Stimulated activated effector memory CD8-positive, alpha-beta T cell treated with anti-CD3 and anti-CD28 coated beads, Interleukin-12 subunit alpha, Interleukin-12 subunit beta, amount 100 ng/mL, for 72 hours (primary cell): ENCODE measurements around the gene POLN.

ENCODE experiments used
- ATAC-seq: fragments of 150-1000 bp; cut with Tn5 transposase; 2 replicates; pipeline ENCODE4 v1.10.0; 2021
- DNase-seq, 2 donors: peaks; one replicate each; pipeline ENCODE4 v3.0.0; 2021 to 2022; ENCODE audit warnings: low spot score in 2 of 2
- H3K27ac Mint-ChIP-seq: one replicate; pipeline ENCODE4 v1.8.0; 2022; ENCODE audit warnings: mild to moderate bottlenecking, mixed read lengths
- H3K36me3 Mint-ChIP-seq: one replicate; pipeline ENCODE4 v1.8.0; 2022; ENCODE audit warnings: mild to moderate bottlenecking, mixed read lengths
- H3K4me1 Mint-ChIP-seq: one replicate; pipeline ENCODE4 v1.8.0; 2022; ENCODE audit warnings: mixed read lengths
- H3K4me3 Mint-ChIP-seq: one replicate; pipeline ENCODE4 v1.8.0; 2022; ENCODE audit warnings: mild to moderate bottlenecking, mixed read lengths
- H3K9me3 Mint-ChIP-seq: one replicate; pipeline ENCODE4 v1.8.0; 2022; ENCODE audit warnings: mixed read lengths

Gene POLN

DNA sequence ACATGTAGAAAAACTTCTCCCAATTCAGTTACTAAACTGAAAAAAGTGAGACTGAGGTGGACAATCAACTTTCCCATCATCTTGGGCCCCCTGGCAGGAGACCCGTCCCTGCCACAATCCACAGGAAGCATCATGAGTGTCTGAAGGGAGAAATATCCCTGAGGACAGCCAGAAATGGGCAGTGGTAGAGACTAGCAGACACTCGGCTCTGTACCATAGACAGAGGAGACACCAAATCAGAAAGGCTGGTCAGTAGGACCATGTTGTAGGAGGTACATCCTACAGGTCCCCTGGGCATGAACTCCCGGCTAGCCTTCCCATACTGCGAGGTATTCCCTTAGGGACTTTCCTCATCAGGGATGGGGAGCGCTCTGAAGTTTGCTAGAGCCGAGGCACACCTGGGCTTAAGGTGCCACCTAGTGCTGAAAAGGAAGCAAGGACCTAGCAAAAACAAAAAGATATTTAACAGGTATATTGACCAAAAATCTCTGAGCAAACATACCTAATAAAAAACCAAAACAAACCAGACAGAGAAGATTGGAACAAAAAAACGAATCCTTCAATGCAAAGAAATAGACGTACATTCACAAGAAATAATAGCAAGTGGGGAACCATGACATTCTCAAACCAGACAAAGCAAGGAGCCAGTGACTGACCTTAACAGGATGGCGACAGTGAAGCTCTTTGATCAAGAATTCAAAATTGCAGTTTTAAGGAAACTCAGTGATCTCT is 55.6 kb downstream of the POLN start:
- Mint-ChIP-seq H3K36me3 (no peaks in the 10 kb centered on the region), H3K27ac (no peak overlapping the region), H3K9me3 (peaks cover 10% of the 10 kb centered on the region), H3K4me1 (no peaks in the 10 kb centered on the region), H3K4me3 (no peak overlapping the region)
- ATAC-seq (no peak), DNase-seq (no peak)

DNA sequence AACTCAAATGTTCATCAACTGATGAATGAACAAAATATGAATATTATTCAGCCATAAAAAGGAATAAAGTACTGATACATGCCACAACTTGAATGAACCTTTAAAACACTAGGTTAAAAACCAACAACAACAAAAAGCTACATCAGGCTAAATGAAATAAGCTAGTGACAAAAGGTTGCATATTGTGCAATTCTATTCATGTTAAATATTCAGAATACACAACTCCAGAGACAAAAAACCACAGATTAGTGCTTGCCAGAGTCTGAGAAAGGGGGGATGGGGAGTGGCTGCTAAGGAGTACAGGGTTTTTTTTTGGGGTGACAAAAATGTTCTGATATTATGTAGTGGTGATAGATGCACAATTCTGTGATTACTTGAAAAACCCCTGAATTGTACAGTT is 58.5 kb downstream of the POLN start:
- no peaks in the 10 kb centered on the region for H3K4me1 Mint-ChIP-seq
- H3K36me3 Mint-ChIP-seq = no peaks in the 10 kb centered on the region

DNA sequence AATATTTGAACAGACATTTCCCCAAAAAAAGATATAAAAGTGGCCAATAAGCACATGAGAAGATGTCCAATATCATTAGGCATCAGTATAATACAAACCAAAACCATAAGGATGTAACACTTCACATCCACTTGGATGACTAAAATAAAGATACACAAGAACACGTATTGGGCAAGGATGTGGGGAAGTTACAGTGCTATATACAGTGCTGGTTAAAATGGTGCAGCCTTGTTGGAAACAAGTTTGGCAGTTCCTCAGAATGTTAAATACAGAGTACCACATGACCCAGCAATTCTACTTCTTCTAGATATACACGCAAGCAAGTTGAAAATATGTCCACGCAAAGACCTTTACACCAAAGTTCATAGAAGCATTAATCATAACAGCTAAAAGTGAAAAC is 58.9 kb downstream of the POLN start:
- Mint-ChIP-seq H3K36me3 (no peaks in the 10 kb centered on the region), H3K4me1 (no peaks in the 10 kb centered on the region), H3K4me3 (no peak overlapping the region), H3K27ac (no peak overlapping the region), H3K9me3 (peaks cover 10% of the 10 kb centered on the region)
- no peak for DNase-seq
- ATAC-seq = no peak

More for the DNA sequence above, 58.5 kb downstream of the POLN start:
- Mint-ChIP-seq H3K9me3 (peaks cover 10% of the 10 kb centered on the region), H3K4me3 (no peak overlapping the region), H3K27ac (no peak overlapping the region)
- no peak for ATAC-seq
- DNase-seq = no peak

DNA sequence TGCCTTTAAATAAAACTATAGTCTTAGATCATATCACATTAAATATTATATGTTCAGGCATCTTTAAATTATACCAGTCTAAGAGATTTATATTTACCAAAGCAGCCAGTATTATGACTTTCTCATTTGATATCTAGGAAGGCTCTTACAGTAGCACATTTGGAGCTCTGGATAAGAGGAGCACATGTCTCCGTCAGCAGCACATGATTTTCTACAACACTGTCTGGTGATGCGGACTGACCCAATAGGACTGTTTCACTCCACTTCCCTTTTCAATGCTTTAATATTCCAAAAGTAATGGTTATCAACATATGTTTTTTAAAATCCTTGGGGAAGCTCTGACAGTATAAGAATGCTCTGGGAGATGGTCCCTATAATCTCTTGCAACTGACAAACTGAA is 61.5 kb downstream of the POLN start:
- DNase-seq (no peak), ATAC-seq (no peak)
- Mint-ChIP-seq H3K9me3 (no peaks in the 10 kb centered on the region), H3K4me3 (no peak overlapping the region), H3K4me1 (no peaks in the 10 kb centered on the region), H3K27ac (no peak overlapping the region), H3K36me3 (no peaks in the 10 kb centered on the region)

DNA sequence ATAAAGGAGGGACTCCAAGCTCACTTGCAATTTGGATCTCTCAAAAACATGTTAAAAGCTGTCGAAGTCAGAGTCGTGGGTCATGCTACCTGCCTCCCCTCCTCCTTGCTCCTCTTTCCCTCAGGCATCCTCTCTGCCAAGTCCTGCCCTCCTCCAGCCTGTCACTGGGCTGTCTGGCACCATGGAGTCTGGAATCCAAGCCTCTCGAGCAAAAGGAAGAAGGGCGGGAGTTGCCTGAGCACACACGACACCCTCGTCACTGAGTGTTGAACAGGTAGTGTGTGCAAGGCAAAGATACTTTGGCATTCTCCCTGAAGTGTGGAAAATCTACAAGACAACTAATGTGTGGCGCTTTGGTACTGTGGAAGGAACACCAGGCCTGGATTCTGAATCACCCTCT is 62.2 kb downstream of the POLN start:
- H3K4me1 Mint-ChIP-seq = no peaks in the 10 kb centered on the region
- H3K27ac Mint-ChIP-seq = no peak overlapping the region
- DNase-seq (no peak), ATAC-seq (no peak)
- H3K9me3 Mint-ChIP-seq = no peaks in the 10 kb centered on the region
- H3K36me3 Mint-ChIP-seq = no peaks in the 10 kb centered on the region
- no peak overlapping the region for H3K4me3 Mint-ChIP-seq

DNA sequence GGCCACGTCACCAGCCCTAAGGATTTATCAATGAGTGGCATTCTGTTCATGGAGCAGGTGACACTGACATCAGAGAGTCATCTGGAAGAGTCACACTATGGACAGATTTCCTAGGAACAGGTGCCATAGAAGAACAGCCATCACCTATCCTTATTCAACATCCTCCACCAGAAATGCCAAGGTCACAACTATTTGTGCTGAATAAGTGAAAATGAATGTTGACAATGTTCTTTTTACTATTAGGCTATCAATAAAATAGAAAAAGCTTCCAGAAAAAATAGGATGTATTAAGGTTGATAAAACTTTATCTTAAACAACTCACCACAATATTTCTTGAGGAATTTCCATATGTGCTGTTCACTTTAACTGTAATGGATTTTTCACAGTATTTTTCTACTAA is 62.9 kb downstream of the POLN start:
- H3K4me3 Mint-ChIP-seq = no peak overlapping the region

DNA sequence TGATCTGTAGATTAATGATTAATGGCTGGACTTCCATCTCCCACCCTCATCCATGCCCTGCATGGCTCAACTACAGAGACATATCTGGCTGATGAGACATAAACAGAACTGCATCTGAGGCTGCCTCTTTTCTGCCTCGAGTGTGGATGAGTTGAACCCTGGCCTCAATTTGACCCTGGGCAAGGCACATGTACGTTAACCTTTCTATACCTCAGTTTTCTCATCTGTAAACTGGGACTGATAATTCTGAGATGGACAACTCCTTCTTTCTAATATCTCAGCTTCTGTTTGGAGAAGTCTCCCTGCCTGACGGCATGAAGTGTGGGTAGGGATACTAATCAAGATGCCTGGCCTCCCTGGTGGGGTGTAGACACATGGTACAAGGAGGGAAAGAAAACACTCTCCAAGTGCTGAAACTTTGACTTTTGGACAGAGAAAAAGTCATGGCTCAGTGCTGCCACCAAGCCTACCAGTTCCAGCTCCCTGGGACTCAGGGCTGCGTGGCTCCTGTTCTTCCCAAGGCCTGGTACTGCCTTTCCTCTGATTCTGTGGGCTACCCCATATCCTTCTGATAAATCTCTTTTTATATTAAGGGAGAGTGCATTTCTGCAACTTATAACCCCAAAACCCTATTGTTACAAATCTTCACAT is 64.4 kb downstream of the POLN start:
- Mint-ChIP-seq H3K9me3 (no peaks in the 10 kb centered on the region), H3K27ac (no peak overlapping the region), H3K4me3 (no peak overlapping the region), H3K4me1 (peaks cover 11% of the 10 kb centered on the region), H3K36me3 (no peaks in the 10 kb centered on the region)
- DNase-seq = no peak
- no peak for ATAC-seq

More for the DNA sequence above, 62.9 kb downstream of the POLN start:
- Mint-ChIP-seq H3K9me3 (no peaks in the 10 kb centered on the region), H3K4me1 (no peaks in the 10 kb centered on the region), H3K36me3 (no peaks in the 10 kb centered on the region), H3K27ac (no peak overlapping the region)
- no peak for ATAC-seq
- no peak for DNase-seq

DNA sequence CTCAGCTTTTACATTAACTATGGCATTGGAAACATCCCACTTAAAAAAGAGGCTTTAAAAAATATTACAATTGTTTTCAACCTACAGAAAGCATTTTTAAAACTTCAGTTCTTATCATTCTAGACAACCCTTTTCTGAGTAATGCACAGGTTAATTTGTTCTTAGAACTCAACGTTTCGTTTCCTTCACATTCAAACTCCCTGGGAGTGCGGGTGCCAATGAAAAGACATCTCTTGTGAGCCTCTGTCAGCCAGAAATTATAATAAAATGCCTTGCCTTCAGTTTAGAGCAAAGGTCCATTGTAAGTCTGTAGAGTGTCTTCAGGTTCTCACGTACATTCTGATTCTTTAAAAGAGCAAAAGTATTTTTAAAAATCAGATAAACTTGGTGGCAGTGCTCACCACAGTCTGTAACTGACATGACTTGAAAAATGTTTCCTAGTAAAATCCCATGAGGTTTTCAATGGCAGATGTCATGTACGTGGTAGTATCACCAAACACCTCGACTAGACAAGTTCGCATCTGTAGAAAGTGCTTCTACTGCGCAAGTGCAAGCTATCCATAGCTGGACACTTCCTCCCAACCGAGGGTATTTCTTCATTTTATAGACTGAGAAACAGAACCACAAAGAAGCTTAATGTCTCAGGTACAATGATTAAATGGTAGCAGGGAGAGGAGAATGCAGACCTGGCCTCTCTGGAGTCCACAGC is 65.8 kb downstream of the POLN start:
- H3K27ac Mint-ChIP-seq = no peak overlapping the region
- H3K4me1 Mint-ChIP-seq = peaks cover 17% of the 10 kb centered on the region
- no peaks in the 10 kb centered on the region for H3K9me3 Mint-ChIP-seq
- no peak for ATAC-seq
- DNase-seq = no peak
- no peaks in the 10 kb centered on the region for H3K36me3 Mint-ChIP-seq
- H3K4me3 Mint-ChIP-seq = no peak overlapping the region

DNA sequence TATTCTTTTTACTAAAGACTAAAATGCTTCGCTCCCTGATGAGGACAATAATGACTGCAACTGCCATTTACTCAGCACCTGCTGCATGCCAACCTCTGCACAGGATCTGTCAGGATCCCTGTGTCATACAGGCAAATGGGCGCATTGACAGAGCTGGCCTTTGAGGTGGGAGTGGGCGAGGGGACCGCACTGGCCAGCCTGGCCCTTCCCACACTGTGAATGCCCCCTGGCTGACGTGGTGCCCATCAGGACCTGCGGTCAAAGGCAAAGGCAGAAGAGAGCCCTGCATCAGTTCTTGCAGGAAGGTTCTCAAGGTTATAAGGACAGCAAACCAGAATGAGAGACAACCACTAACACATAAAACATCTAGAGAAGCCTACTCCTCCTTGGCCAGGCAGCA is 67.9 kb downstream of the POLN start:
- DNase-seq = no peak
- Mint-ChIP-seq H3K4me3 (no peak overlapping the region), H3K36me3 (no peaks in the 10 kb centered on the region), H3K9me3 (no peaks in the 10 kb centered on the region), H3K4me1 (peaks cover 17% of the 10 kb centered on the region), H3K27ac (no peak overlapping the region)
- no peak for ATAC-seq

DNA sequence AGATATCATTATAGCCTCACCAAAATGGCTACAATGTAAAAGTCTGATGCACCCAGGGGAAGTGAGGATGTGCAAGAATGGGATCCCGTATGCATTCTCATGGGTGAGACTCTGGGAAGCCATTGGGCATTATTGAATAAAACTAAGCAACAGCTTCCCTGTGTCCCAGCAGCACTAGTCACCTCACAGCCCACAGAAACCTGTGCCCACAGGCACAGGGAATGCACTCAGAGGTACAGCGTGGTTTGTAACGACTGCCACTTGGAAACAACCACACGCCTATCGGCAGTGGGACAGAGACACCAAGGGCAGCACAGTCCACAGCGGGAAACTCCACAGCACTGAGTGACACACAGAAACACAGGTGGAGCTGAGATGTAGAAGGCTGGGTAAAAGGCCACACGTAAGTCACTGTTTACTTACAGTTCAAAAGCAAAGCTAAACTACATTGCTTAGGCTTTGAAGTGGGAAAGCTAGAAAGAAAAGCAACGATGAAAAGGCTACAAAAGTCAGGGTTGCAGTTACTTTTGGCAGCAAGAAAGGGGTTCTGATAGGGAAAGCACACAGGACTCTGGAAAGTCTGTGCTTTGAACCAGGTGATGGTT is 69.2 kb downstream of the POLN start:
- no peak for DNase-seq
- ATAC-seq = peak; percentile 71
- H3K27ac Mint-ChIP-seq = peak overlapping the region; percentile 7
- peaks cover 17% of the 10 kb centered on the region for H3K4me1 Mint-ChIP-seq
- no peaks in the 10 kb centered on the region for H3K9me3 Mint-ChIP-seq
- H3K36me3 Mint-ChIP-seq = no peaks in the 10 kb centered on the region
- H3K4me3 Mint-ChIP-seq = no peak overlapping the region

DNA sequence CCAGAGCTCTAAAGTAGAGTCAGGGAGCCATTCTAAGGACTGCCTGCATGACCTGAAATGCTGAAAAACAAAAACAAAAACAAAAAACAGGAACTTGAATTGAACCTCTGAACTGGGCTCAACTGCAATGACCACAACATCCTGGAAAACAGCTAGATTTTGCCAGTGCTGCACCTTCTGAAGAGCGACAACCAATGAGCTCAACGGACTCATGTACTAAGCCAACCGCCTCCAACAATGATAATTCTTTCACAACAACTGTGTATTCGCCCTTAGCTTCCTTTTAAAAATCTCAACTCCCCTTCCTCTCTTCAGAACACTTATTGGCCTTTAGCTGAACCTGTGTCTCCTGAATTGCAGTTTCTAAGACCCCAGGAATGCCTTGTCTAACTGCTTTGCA is 69.8 kb downstream of the POLN start:
- H3K36me3 Mint-ChIP-seq = no peaks in the 10 kb centered on the region
- H3K4me1 Mint-ChIP-seq = peaks cover 17% of the 10 kb centered on the region
- ATAC-seq = peak; percentile 46
- H3K9me3 Mint-ChIP-seq = no peaks in the 10 kb centered on the region
- no peak overlapping the region for H3K4me3 Mint-ChIP-seq
- no peak for DNase-seq
- peak overlapping the region; percentile 7 for H3K27ac Mint-ChIP-seq

DNA sequence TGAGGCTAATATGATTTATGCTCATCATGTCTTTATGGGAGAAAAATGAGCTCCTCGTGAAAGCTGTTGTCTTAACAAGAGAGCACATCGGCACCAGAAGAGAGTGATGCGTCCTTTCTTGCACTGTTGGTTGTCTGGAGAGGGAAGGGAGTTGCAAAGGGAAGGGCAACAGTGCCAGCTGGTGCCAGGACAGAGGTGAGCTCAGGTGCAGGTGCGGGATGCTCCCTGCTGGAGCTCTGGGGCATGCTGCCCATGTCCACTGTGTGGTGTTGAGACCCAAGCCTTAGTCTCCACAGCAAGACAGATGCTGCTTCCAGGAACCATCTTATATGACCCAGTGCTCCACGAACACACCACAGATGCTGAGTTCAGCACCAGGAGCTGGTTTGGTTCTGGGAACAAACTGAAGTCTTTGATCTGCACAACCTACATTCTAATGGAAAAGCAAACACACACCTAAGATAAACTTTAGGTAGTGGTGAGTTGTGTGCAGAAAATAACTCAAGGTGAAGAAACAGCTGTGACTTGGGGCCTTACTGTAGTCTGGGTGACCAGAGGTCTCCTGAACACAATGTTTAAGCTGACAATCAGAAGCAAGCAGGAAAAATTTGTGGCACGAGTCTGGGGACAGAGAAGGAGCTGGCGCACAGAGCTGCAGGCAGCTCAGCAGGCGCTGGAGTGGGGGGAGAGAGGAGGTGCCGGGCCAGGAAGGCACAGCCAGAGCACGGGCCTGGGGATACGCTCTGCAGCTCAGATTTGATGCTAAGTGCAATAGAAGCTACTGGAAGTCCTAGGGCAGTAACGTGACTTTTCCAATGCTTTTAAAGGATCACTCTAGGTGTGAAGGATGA is 73.2 kb downstream of the POLN start:
- Mint-ChIP-seq H3K36me3 (no peaks in the 10 kb centered on the region), H3K27ac (no peak overlapping the region), H3K4me1 (peaks cover 17% of the 10 kb centered on the region), H3K9me3 (no peaks in the 10 kb centered on the region), H3K4me3 (no peak overlapping the region)
- DNase-seq = no peak
- ATAC-seq = no peak

DNA sequence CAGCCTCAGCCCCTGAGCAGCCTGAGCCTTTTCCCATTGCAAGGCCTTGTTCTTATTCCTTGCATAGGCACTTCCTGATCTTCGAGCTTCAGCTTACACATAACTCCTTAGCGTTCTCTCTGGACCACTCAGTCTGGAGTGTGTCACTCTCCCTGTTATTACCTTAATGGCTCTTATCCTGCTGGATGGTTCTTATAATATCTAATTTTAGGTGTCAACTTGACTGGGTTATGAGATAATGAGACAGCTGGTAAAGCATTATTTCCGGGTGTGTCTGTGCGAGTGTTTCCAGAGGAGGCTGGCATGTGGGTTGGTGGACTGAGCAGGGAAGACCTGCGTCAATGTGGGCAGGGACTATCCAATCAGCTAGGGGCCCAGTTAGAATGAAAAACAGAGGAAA is 75.7 kb downstream of the POLN start:
- ATAC-seq (no peak), DNase-seq (no peak)
- Mint-ChIP-seq H3K9me3 (no peaks in the 10 kb centered on the region), H3K36me3 (no peaks in the 10 kb centered on the region), H3K4me3 (no peak overlapping the region), H3K4me1 (no peaks in the 10 kb centered on the region), H3K27ac (no peak overlapping the region)

DNA sequence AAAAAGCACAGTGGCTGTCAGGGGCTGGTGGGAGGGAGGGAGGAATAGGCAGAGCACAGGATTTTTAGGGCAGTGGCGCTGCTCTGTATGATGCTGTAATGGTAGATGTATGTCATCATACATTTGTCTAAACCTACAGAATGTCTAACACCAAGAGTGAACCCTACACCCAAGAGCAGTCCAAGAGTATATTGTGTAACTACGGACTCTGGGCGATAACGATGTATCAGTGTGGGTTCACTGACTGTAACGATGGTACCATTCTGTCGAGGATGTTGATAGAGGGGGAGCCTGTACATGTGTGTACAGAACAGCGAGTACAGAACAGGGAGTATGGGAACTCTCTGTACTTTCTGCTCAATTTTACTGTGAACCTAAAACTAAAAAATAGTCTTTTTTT is 76.5 kb downstream of the POLN start:
- DNase-seq (no peak), ATAC-seq (no peak)
- H3K4me1 Mint-ChIP-seq = no peaks in the 10 kb centered on the region
- H3K27ac Mint-ChIP-seq = no peak overlapping the region
- no peaks in the 10 kb centered on the region for H3K9me3 Mint-ChIP-seq
- no peak overlapping the region for H3K4me3 Mint-ChIP-seq
- H3K36me3 Mint-ChIP-seq = no peaks in the 10 kb centered on the region

DNA sequence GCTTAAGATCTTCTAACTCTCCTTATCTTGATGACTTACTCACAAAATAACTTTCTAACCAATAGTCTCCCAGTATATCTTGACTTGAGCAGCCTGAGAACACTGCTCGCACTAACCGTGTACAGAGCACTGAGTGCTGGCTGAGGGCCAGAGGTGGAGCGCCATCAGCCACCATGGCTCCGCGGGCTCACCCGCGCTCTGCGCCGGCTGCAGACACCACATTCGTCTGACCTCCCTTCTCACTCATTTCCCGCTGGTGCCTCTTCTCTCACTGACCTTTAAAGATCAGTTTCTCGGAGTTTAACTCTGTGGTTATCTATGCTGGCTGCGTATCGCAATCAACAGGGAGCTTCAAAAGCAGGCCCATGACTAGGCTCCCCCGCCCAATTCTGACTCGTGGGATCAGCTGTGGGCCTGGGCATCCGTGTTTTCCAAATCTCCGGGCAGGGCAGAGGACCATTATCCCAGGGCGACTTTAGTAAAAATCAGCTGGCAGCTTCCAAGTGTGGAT is 78.6 kb downstream of the POLN start:
- Mint-ChIP-seq H3K4me3 (no peak overlapping the region), H3K9me3 (no peaks in the 10 kb centered on the region), H3K27ac (no peak overlapping the region), H3K4me1 (no peaks in the 10 kb centered on the region), H3K36me3 (no peaks in the 10 kb centered on the region)
- DNase-seq (no peak), ATAC-seq (no peak)
